H9 (cell line): ENCODE results near the gene PUM2. TPM values are rescaled to one million over a fixed set of nuclear protein-coding genes. Genes with fewer than 3 reads are reported as not detected.

ENCODE experiments used
- DNase-seq: peaks from one replicate; pipeline ENCODE4 v3.0.0-alpha.2; 2017
- H2AFZ ChIP-seq: one replicate; pipeline ENCODE4 v1.6.1; 2013; ENCODE audit warnings: mild to moderate bottlenecking, low read length, control low read depth, moderate library complexity
- H2AK5ac ChIP-seq: 2 replicates; pipeline ENCODE4 v1.6.1; 2013; ENCODE audit warnings: low read length, control low read depth, mixed read lengths; ENCODE audit not compliant: insufficient read length
- H2BK120ac ChIP-seq: one replicate; pipeline ENCODE4 v1.6.1; 2013; ENCODE audit warnings: low read depth, mild to moderate bottlenecking, low read length, control low read depth, inconsistent platforms; ENCODE audit not compliant: poor library complexity, severe bottlenecking
- H2BK12ac ChIP-seq: 2 replicates; pipeline ENCODE4 v1.6.1; 2013; ENCODE audit warnings: low read length, control low read depth, mixed read lengths, low read depth; ENCODE audit not compliant: insufficient read length
- H2BK15ac ChIP-seq: 2 replicates; pipeline ENCODE4 v1.6.1; 2013; ENCODE audit warnings: low read depth, low read length, control low read depth
- H2BK20ac ChIP-seq: one replicate; pipeline ENCODE4 v1.6.1; 2013; ENCODE audit warnings: low read depth, mild to moderate bottlenecking, low read length, control low read depth, inconsistent platforms; ENCODE audit not compliant: poor library complexity, severe bottlenecking
- H2BK5ac ChIP-seq: 2 replicates; pipeline ENCODE4 v1.6.1; 2013; ENCODE audit warnings: low read length, control low read depth, mixed read lengths; ENCODE audit not compliant: insufficient read length
- H3K14ac ChIP-seq: 2 replicates; pipeline ENCODE4 v1.6.1; 2013; ENCODE audit warnings: low read length, control low read depth; ENCODE audit not compliant: insufficient read depth
- H3K18ac ChIP-seq: 2 replicates; pipeline ENCODE4 v1.6.1; 2013; ENCODE audit warnings: low read depth, mild to moderate bottlenecking, mixed read lengths, low read length, control low read depth; ENCODE audit not compliant: insufficient read length
- H3K23ac ChIP-seq: 2 replicates; pipeline ENCODE4 v1.6.1; 2013; ENCODE audit warnings: low read length, control low read depth, mixed read lengths, low read depth; ENCODE audit not compliant: insufficient read length
- H3K23me2 ChIP-seq: 2 replicates; pipeline ENCODE4 v1.6.1; 2013; ENCODE audit warnings: low read depth, mild to moderate bottlenecking, mixed read lengths, low read length, control low read depth; ENCODE audit not compliant: insufficient read length, poor library complexity, severe bottlenecking
- H3K27ac ChIP-seq: 2 replicates; pipeline ENCODE4 v1.5.1; 2013; ENCODE audit warnings: low read length, control low read depth, mixed read lengths, low read depth; ENCODE audit not compliant: insufficient read length
- H3K27me3 ChIP-seq: 2 replicates; pipeline ENCODE4 v1.6.1; 2013; ENCODE audit warnings: low read length, control low read depth, inconsistent platforms; ENCODE audit not compliant: insufficient read depth
- H3K4ac ChIP-seq: 2 replicates; pipeline ENCODE4 v1.6.1; 2013; ENCODE audit warnings: low read depth, mild to moderate bottlenecking, control low read depth, inconsistent platforms, low read length, moderate library complexity
- H3K4me1 ChIP-seq: 2 replicates; pipeline ENCODE4 v1.6.1; 2013; ENCODE audit warnings: low read length, control low read depth, inconsistent platforms; ENCODE audit not compliant: insufficient read depth
- H3K4me2 ChIP-seq: 2 replicates; pipeline ENCODE4 v1.6.1; 2013; ENCODE audit warnings: low read length, control low read depth, mixed read lengths; ENCODE audit not compliant: insufficient read length, insufficient read depth
- H3K56ac ChIP-seq: 2 replicates; pipeline ENCODE4 v1.6.1; 2013; ENCODE audit warnings: low read depth, mild to moderate bottlenecking, mixed read lengths, low read length, control low read depth; ENCODE audit not compliant: insufficient read length
- H3K79me1 ChIP-seq: 2 replicates; pipeline ENCODE4 v1.6.1; 2013; ENCODE audit warnings: low read depth, mild to moderate bottlenecking, moderate library complexity, low read length, control low read depth, inconsistent platforms; ENCODE audit not compliant: insufficient read depth, poor library complexity, severe bottlenecking
- H3K79me2 ChIP-seq: 2 replicates; pipeline ENCODE4 v1.6.1; 2013; ENCODE audit warnings: low read length, control low read depth, inconsistent platforms; ENCODE audit not compliant: insufficient read depth
- H3K9ac ChIP-seq: 2 replicates; pipeline ENCODE4 v1.6.1; 2013; ENCODE audit warnings: low read length, control low read depth, mixed read lengths; ENCODE audit not compliant: insufficient read length; ENCODE audit errors: extremely low read depth
- H3K9me3 ChIP-seq: one replicate; pipeline ENCODE4 v1.6.1; 2013; ENCODE audit warnings: low read depth, low read length, inconsistent platforms; ENCODE audit not compliant: control insufficient read depth
- H3T11ph ChIP-seq: one replicate; pipeline ENCODE4 v1.6.1; 2013; ENCODE audit warnings: mild to moderate bottlenecking, low read length, control low read depth, inconsistent platforms
- H4K20me1 ChIP-seq: one replicate; pipeline ENCODE4 v1.6.1; 2013; ENCODE audit not compliant: control insufficient read depth, insufficient read length, insufficient read depth
- H4K5ac ChIP-seq: 2 replicates; pipeline ENCODE4 v1.6.1; 2013; ENCODE audit warnings: low read depth, mild to moderate bottlenecking, mixed read lengths, low read length, control low read depth; ENCODE audit not compliant: insufficient read length
- H4K8ac ChIP-seq: replicated peaks from 2 replicates; pipeline ENCODE4 v1.6.1; 2013; ENCODE audit warnings: low read length, control low read depth, mixed read lengths, low read depth; ENCODE audit not compliant: insufficient read length
- H4K91ac ChIP-seq: 2 replicates; pipeline ENCODE4 v1.6.1; 2013; ENCODE audit warnings: low read depth, mild to moderate bottlenecking, moderate library complexity, mixed read lengths, low read length, control low read depth; ENCODE audit not compliant: insufficient read length
- H3K27ac Mint-ChIP-seq, 3 experiments: 2 replicates in 2 of 3; 3 replicates in 1 of 3; pipeline ENCODE4 v1.8.0; 2020 to 2021; ENCODE audit warnings: mixed read lengths in 3 of 3, mild to moderate bottlenecking in 1 of 3, moderate library complexity in 1 of 3
- H3K27me3 Mint-ChIP-seq: 2 replicates; pipeline ENCODE4 v1.8.0; 2021; ENCODE audit warnings: low read depth, mild to moderate bottlenecking, moderate library complexity, mixed read lengths
- H3K36me3 Mint-ChIP-seq, 3 experiments: 2 replicates in 2 of 3; 3 replicates in 1 of 3; pipeline ENCODE4 v1.8.0; 2020 to 2021; ENCODE audit warnings: low read depth in 3 of 3, mixed read lengths in 3 of 3; ENCODE audit not compliant: insufficient read depth in 1 of 3
- H3K4me1 Mint-ChIP-seq, 2 experiments: 2 replicates each; pipeline ENCODE4 v1.8.0; 2020; ENCODE audit warnings: mixed read lengths in 2 of 2
- H3K4me3 Mint-ChIP-seq, 2 experiments: 2 replicates in 1 of 2; 3 replicates in 1 of 2; pipeline ENCODE4 v1.8.0; 2020 to 2021; ENCODE audit warnings: mild to moderate bottlenecking in 2 of 2, mixed read lengths in 2 of 2, moderate library complexity in 1 of 2
- H3K9me3 Mint-ChIP-seq, 2 experiments: 2 replicates in 1 of 2; 3 replicates in 1 of 2; pipeline ENCODE4 v1.8.0; 2020; ENCODE audit warnings: mild to moderate bottlenecking in 2 of 2, mixed read lengths in 2 of 2, moderate library complexity in 1 of 2
- WGBS: extraction: QIAGEN DNeasy Blood & Tissue Kit; methylation state at CpG from one replicate; pipeline ENCODE4 v1.1.7; 2013; ENCODE audit warnings: missing lambda C conversion rate, low lambda C conversion rate, mixed read lengths; ENCODE audit not compliant: insufficient read length; ENCODE audit errors: extremely low coverage; 5-methylcytosine and 5-hydroxymethylcytosine counted together
- total RNA-seq: library from RNA; stranded (reverse); gene quantifications from 2 replicates; pipeline ENCODE4 v1.2.1, GENCODE V29; 2021
- TF ChIP-seq, protein P1 (sequence below): fragments of 200-600 bp; sonication (generic); conservative IDR thresholded peaks from 3 replicates; pipeline ENCODE4 v1.8.0; 2021; ENCODE audit warnings: antibody characterized with exemption, mild to moderate bottlenecking

Gene PUM2
- total RNA-seq, 1 experiment from 2014 or later = 96.6 TPM

DNA sequence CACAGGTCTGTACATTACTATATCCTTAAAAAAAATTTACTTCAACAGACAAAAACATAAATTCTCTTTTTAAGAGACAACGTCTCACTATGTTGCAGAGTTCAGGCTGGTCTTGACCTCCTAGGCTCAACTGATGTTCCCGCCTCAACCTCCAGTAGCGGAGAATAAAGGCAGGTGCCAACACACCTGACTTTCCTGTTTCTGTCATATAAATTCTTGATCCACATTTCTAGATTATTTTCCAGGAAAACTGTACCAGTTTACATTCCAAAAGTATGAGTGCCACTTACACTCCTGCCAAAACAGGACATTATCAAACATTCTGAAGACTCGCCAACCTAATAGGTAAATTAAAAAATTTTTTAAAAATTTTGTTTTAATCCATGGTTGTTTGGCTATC, 48.6 kb downstream of the PUM2 start:
- no peak overlapping the region for H2BK20ac ChIP-seq
- no peaks in the 10 kb centered on the region for H3K23me2 ChIP-seq
- H3K27ac ChIP-seq = no peak overlapping the region
- H4K8ac ChIP-seq = no peak overlapping the region
- H2AK5ac ChIP-seq = no peak overlapping the region
- H3K9me3 ChIP-seq = no peaks in the 10 kb centered on the region
- H2BK12ac ChIP-seq = no peak overlapping the region
- H3K79me1 ChIP-seq = peaks cover 5% of the 10 kb centered on the region
- WGBS = no CpG with 5 or more reads among the region's 4 CpGs
- no peaks in the 10 kb centered on the region; the same call in 1 of the 2 replicates for H3K79me2 ChIP-seq
- Mint-ChIP-seq H3K27me3 (no peaks in the 10 kb centered on the region), H3K4me1 (peaks cover 0 to 8% of the 10 kb centered on the region in 2 experiments; a peak in 1 of 4 replicates), H3K4me3 (no peak overlapping the region), H3K36me3 (peaks cover 33 to 61% (median 59%) of the 10 kb centered on the region in 3 experiments; a peak in 6 of 7 replicates), H3K27ac (no peak overlapping the region), H3K9me3 (peaks cover 0 to 3% of the 10 kb centered on the region in 2 experiments; a peak in 1 of 5 replicates)
- H3K4me1 ChIP-seq = no peaks in the 10 kb centered on the region
- H2BK15ac ChIP-seq = no peak overlapping the region
- no peak overlapping the region for H3K4me2 ChIP-seq
- H3K18ac ChIP-seq = no peak overlapping the region
- no peak overlapping the region for H3K14ac ChIP-seq
- H3K23ac ChIP-seq = no peak overlapping the region
- H3K9ac ChIP-seq = no peak overlapping the region
- no peak overlapping the region for H2AFZ ChIP-seq
- H3K56ac ChIP-seq = no peak overlapping the region
- no peaks in the 10 kb centered on the region for H3K27me3 ChIP-seq
- H4K20me1 ChIP-seq = no peaks in the 10 kb centered on the region
- no peak overlapping the region for H2BK120ac ChIP-seq
- no peak overlapping the region for H4K91ac ChIP-seq
- no peak overlapping the region for H4K5ac ChIP-seq
- TF ChIP-seq, protein P1, sequence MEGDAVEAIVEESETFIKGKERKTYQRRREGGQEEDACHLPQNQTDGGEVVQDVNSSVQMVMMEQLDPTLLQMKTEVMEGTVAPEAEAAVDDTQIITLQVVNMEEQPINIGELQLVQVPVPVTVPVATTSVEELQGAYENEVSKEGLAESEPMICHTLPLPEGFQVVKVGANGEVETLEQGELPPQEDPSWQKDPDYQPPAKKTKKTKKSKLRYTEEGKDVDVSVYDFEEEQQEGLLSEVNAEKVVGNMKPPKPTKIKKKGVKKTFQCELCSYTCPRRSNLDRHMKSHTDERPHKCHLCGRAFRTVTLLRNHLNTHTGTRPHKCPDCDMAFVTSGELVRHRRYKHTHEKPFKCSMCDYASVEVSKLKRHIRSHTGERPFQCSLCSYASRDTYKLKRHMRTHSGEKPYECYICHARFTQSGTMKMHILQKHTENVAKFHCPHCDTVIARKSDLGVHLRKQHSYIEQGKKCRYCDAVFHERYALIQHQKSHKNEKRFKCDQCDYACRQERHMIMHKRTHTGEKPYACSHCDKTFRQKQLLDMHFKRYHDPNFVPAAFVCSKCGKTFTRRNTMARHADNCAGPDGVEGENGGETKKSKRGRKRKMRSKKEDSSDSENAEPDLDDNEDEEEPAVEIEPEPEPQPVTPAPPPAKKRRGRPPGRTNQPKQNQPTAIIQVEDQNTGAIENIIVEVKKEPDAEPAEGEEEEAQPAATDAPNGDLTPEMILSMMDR = no peak
- no peak overlapping the region for H3K4ac ChIP-seq
- H3T11ph ChIP-seq = no peak overlapping the region
- DNase-seq = no peak
- H2BK5ac ChIP-seq = no peak overlapping the region
